HG03064 (cell line): ENCODE measurements around the gene ICE1.

ENCODE experiments used
- ATAC-seq: cut with Tn5 transposase; IDR thresholded peaks from one replicate; pipeline ENCODE4 v1.9.1; 2021; ENCODE audit warnings: low read depth; ENCODE audit not compliant: unreplicated experiment

Gene ICE1

GRCh38 chr5:5523066-5523505 is 100.6 kb downstream of the ICE1 start:
- peak; percentile 88 for ATAC-seq

GRCh38 chr5:5524327-5524726 is 101.8 kb downstream of the ICE1 start:
- ATAC-seq = no peak

DNA sequence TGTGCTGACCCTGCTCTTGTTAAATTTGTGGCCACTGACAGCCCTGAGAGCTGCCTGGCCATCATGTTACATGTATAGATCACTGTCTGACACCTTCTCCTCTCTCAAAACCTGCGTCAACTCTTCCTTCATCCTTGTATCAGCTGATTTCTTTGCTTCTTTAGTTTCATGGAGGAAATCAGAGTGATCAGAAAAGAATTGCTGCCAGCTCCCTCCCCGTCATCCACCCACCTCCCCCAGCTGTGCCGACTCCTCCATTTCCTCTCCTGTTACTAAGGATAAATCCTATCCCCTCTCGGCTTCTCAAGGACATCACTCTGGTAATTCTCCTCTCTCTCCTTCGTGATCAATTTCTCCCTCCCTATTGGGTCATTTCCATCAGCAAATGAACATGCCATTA is 108.9 kb downstream of the ICE1 start:
- ATAC-seq = no peak

- no peak for ATAC-seq
These were observed 110.0 kb downstream of the ICE1 start for GRCh38 chr5:5532306-5533076.

DNA sequence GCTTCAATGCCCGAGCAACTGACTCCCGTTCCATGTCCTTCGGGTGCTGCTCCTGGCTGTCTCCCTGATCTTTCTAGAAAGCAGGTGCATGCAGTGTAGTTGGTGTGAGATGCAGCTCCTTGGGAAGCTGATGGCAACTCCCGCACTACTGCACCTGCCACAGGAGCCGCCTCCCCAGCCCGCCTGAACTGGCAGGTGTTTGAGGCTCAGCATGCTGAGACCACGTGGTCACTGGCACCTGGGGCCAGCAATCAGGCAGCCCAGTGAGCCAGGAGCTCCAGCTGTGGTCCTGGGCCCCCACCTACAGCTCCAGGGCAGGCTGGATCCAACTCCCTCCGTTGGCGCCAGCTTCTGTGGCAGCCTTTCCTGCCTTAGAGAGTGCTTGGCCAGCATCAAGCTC is 111.5 kb downstream of the ICE1 start:
- ATAC-seq = no peak

DNA sequence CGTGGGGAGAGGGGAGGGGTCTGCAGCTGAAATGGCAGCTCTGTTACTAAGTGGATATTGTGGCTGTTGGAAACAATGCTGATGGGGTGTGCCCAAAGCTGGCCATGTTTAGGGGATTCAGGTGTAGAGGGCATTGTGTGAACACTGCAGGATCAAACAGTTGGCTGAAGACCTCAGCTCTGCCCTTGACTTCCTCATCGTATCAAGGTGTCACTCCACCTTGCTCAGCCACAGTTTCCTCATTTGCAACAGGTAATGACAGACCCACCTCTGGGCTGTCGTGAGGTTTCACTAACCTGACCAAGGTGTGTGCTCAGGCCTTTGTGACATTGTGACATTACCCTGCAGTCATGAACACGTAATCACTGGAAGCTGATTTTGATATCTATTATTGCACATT is 111.9 kb downstream of the ICE1 start:
- no peak for ATAC-seq

- no peak for ATAC-seq
These were observed 114.4 kb downstream of the ICE1 start for GRCh38 chr5:5536871-5537270.

DNA sequence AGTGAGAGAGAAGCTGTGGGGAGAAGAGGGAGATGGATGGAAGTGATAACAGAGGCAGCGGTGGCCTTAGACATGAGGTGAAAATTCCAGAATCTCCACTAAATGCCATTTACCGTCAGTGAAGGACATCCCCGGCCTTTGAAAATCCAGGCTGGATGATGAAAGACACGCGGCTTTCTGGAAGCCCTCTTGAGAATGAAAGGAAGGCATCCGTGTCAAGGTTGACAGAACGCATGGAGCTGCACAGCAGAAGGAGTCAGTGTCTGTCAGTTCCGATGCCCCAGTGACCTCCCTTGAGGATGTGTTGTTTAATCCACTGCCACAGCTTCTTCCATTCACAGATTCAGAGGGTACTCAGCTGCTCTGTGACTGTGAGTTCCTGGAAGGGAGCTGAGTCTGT is 114.9 kb downstream of the ICE1 start:
- no peak for ATAC-seq

DNA sequence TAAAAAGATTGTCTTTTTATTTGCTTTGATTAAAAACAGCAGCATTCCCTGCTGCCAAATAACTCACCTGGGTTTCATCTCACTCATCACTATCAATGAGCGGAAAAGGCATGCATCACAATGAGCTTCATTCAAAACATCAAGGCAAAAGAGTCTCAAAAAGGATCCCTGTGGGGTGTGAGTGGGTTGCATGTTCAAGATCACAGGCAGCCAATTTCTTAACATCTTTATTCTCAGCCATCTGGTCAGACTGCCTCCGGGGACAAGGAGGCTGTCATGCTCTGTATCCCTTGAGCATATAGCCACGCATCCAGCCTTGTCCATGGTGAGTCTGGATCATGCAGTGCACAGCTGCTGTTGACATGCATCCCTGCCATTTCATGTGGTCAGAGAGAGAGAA is 117.1 kb downstream of the ICE1 start:
- no peak for ATAC-seq
